Measurements from ENCODE around the gene GTPBP8. TPM values are rescaled to one million over a fixed set of nuclear protein-coding genes. Genes with fewer than 3 reads are reported as not detected.

The GTPBP8 gene
- total RNA-seq (2016; rRNA removed; fragmentation: Illumina TruSeq; extraction: Trizol) = 16.7 and 26.7 TPM in 2 replicates
- total RNA-seq (2016; cell fraction: cytosol; rRNA removed; fragmentation: Illumina TruSeq; extraction: Trizol; ENCODE audit: low read depth) = 4.1 and 5.9 TPM in 2 replicates
- total RNA-seq (2016; cell fraction: insoluble cytoplasmic fraction; rRNA removed; fragmentation: Illumina TruSeq; extraction: Trizol) = 18.2 and 28.9 TPM in 2 replicates
- total RNA-seq (2016; cell fraction: membrane; rRNA removed; fragmentation: Illumina TruSeq; extraction: Trizol) = 7.1 and 9.6 TPM in 2 replicates
- 11.9 and 13.8 TPM in 2 replicates for total RNA-seq (2016; cell fraction: nucleus; rRNA removed; fragmentation: Illumina TruSeq; extraction: Trizol)
- polyA plus RNA-seq (2011; rRNA removed) = 9.1 and 12.5 TPM in 2 replicates
- polyA plus RNA-seq (2011; cell fraction: cytosol; rRNA removed) = 13.0 and 18.4 TPM in 2 replicates
- 17.1 and 17.4 TPM in 2 replicates for polyA plus RNA-seq (2011; cell fraction: nucleus; rRNA removed)
- polyA plus RNA-seq (2012) = 10.1 and 10.3 TPM in 2 replicates
- 4.4 and 5.3 TPM in 2 replicates for polyA plus RNA-seq (2016; cell fraction: cytosol; fragmentation: Illumina TruSeq; extraction: Trizol; ENCODE audit: low read depth)
- 21.6 and 26.4 TPM in 2 replicates for polyA plus RNA-seq (2016; cell fraction: insoluble cytoplasmic fraction; fragmentation: Illumina TruSeq; extraction: Trizol; ENCODE audit: low read depth)
- polyA plus RNA-seq (2016; cell fraction: membrane; fragmentation: Illumina TruSeq; extraction: Trizol; ENCODE audit: low read depth) = 6.3 and 6.8 TPM in 2 replicates
- polyA plus RNA-seq (2016; cell fraction: nucleus; fragmentation: Illumina TruSeq; extraction: Trizol; ENCODE audit: insufficient read depth, low read depth) = 12.4 and 13.5 TPM in 2 replicates
- polyA minus RNA-seq (2011; rRNA and poly(A)+ RNA removed; ENCODE audit: low replicate concordance) = 38.5 and 39.1 TPM in 2 replicates
- 8.9 and 9.7 TPM in 2 replicates for polyA minus RNA-seq (2011; cell fraction: cytosol; rRNA and poly(A)+ RNA removed)
- polyA minus RNA-seq (2011; cell fraction: nucleus; rRNA and poly(A)+ RNA removed) = 29.7 and 32.4 TPM in 2 replicates
- percentile 85 among the genes with signal in this experiment for Bru-seq, nascent RNA
- BruChase-seq, experiment 1, labeled RNA remaining after a 6-hour chase = percentile 77 among the genes with signal in this experiment
- percentile 69 among the genes with signal in this experiment for BruChase-seq, experiment 2, labeled RNA remaining after a 2-hour chase
- long read RNA-seq, experiment 1, transcript GTPBP8-203 (6 exons, 1,360 nt) = major isoform, 16 of 25 reads
- long read RNA-seq, experiment 1, partial matches to known transcripts = 5 of 25 reads
- long read RNA-seq, experiment 1, other reads (novel, unspliced or antisense) = 2 of 25 reads
- long read RNA-seq, experiment 2, partial matches to known transcripts = 1 of 22 reads
- long read RNA-seq, experiment 2, other reads (novel, unspliced or antisense) = 12 of 22 reads

GRCh38 chr3:112990672-112991602 lies at the start of gene GTPBP8:
TSS of gene GTPBP8 (plus strand) at chr3:112990984. CDS start at chr3:112991000, 16 bp downstream.
- peak within 1 kb of the TSS; percentile 93 for H3K9ac ChIP-seq (ENCODE audit: insufficient read depth, low read depth, low read length)
- peak; percentile 97 for ATAC-seq
- peaks cover 31% of the 10 kb centered on the region for H3K4me1 ChIP-seq (ENCODE audit: insufficient read depth, low read length)
- no peaks in the 10 kb centered on the region for H3K36me3 ChIP-seq (replicated peaks in 1 of 2; ENCODE audit: control insufficient read depth in 1 of 2, insufficient read depth in 2 of 2, low read length in 2 of 2)
- DNase-seq (ENCODE audit: low spot score) = peak; percentile 86
- BruUV-seq (replicated peaks) = TSS peak; percentile 91
- CTCF ChIA-PET (ENCODE audit: low intra/inter-chr PET ratio, low total read pairs) = no interaction called here
- POLR2A ChIA-PET = interaction anchor here (0.7 to 3.4 kb wide), 7 partner anchors 11 to 672 kb away, joined by 3 to 61 read pairs (median 5); a partner anchor contains a TSS
- in situ Hi-C loops (cut with HindIII; ENCODE audit: extremely low pct_ligation_motif_present, low pct_unique_long_range_greater_than_20kb) = no loop called here
- intact Hi-C loops (cut with micrococcal nuclease; ENCODE audit: unreplicated experiment) = loop anchor here (2.0 kb wide), 2 partner anchors 28 to 430 kb away; partner anchors contain the start of gene ATG3
- H3K27me3 ChIP-seq (ENCODE audit: control insufficient read depth in 1 of 2, insufficient read depth in 2 of 2, low read length in 2 of 2) = no peaks in the 10 kb centered on the region; a peak in 1 of 5 replicates
- no peaks in the 10 kb centered on the region for H3K9me3 ChIP-seq (ENCODE audit: low read length)
- peak within 1 kb of the TSS; percentile 75 to 97 (median 91) for H3K4me3 ChIP-seq (replicated peaks in 1 of 3; ENCODE audit: insufficient read depth in 1 of 3, low read depth in 2 of 3, low read length in 3 of 3)
- H4K20me1 ChIP-seq (ENCODE audit: insufficient read depth, low read length) = no peaks in the 10 kb centered on the region
- WGBS (ENCODE audit: low lambda C conversion rate) = 1% methylated on average over 20 of the region's 70 CpGs
- peaks cover 14% of the 10 kb centered on the region for H3K79me2 ChIP-seq (ENCODE audit: insufficient read depth, low read length)
- FAIRE-seq = peak; percentile 21
- H3K4me2 ChIP-seq (ENCODE audit: low read depth, low read length) = peak within 1 kb of the TSS; percentile 76
- H2AFZ ChIP-seq (ENCODE audit: low read length) = peak within 1 kb of the TSS; percentile 91
- peak within 1 kb of the TSS; percentile 99 for H3K27ac ChIP-seq (ENCODE audit: extremely low read length, insufficient read depth, low read length)
- TF ChIP-seq ZNF567 (CRISPR knock-in tag; IDR thresholded peaks at IDR 0.05; ENCODE audit: borderline replicate concordance) = no peak
- TF ChIP-seq, protein P1, sequence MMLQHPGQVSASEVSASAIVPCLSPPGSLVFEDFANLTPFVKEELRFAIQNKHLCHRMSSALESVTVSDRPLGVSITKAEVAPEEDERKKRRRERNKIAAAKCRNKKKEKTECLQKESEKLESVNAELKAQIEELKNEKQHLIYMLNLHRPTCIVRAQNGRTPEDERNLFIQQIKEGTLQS (CRISPR knock-in tag; IDR thresholded peaks at IDR 0.05) = no peak; the same call in 1 of the 2 replicates
- TF ChIP-seq, protein P2, sequence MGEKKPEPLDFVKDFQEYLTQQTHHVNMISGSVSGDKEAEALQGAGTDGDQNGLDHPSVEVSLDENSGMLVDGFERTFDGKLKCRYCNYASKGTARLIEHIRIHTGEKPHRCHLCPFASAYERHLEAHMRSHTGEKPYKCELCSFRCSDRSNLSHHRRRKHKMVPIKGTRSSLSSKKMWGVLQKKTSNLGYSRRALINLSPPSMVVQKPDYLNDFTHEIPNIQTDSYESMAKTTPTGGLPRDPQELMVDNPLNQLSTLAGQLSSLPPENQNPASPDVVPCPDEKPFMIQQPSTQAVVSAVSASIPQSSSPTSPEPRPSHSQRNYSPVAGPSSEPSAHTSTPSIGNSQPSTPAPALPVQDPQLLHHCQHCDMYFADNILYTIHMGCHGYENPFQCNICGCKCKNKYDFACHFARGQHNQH (CRISPR knock-in tag; IDR thresholded peaks at IDR 0.05) = peak; percentile 75; the same call in 1 of the 2 replicates
- TF ChIP-seq, protein P3, sequence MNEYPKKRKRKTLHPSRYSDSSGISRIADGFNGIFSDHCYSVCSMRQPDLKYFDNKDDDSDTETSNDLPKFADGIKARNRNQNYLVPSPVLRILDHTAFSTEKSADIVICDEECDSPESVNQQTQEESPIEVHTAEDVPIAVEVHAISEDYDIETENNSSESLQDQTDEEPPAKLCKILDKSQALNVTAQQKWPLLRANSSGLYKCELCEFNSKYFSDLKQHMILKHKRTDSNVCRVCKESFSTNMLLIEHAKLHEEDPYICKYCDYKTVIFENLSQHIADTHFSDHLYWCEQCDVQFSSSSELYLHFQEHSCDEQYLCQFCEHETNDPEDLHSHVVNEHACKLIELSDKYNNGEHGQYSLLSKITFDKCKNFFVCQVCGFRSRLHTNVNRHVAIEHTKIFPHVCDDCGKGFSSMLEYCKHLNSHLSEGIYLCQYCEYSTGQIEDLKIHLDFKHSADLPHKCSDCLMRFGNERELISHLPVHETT (CRISPR knock-in tag; conservative IDR thresholded peaks at IDR 0.05) = 0 out of 2 replicates have a peak, but pooled peaks have one; percentile 83
- TF ChIP-seq PAWR (CRISPR knock-in tag; IDR thresholded peaks at IDR 0.05; ENCODE audit: borderline replicate concordance) = peak; percentile 81; the same call in 1 of the 2 replicates
- no peak for TF ChIP-seq ZNF367 (CRISPR knock-in tag; IDR thresholded peaks at IDR 0.05; ENCODE audit: borderline replicate concordance)
- no peak; the same call in 1 of the 2 replicates for TF ChIP-seq CHD2 (IDR thresholded peaks at IDR 0.05; ENCODE audit: low read depth, low read length)
- TF ChIP-seq KDM2A (CRISPR knock-in tag; IDR thresholded peaks at IDR 0.05; ENCODE audit: borderline replicate concordance, low read depth) = peak; percentile 94
- TF ChIP-seq TCF7 (IDR thresholded peaks at IDR 0.05; ENCODE audit: low read depth) = no peak
- peak; percentile 51; the same call in 1 of the 2 replicates for TF ChIP-seq GTF3A (CRISPR knock-in tag; conservative IDR thresholded peaks at IDR 0.05)
- no peak for TF ChIP-seq EEA1 (CRISPR knock-in tag; IDR thresholded peaks at IDR 0.05; ENCODE audit: borderline replicate concordance)
- 0 out of 2 replicates have a peak, but pooled peaks have one; percentile 63 for TF ChIP-seq ATF5 (CRISPR knock-in tag; IDR thresholded peaks at IDR 0.05; ENCODE audit: low read depth)
- no peak for TF ChIP-seq POLR2AphosphoS2 (IDR thresholded peaks at IDR 0.05; ENCODE audit: low read depth, low read length)
